Sigmoid colon (tissue), 4 donors: ENCODE results near the gene CELF1.

ENCODE experiments used
- EP300 ChIP-seq, 4 donors: sonication (generic); formaldehyde crosslinking; IDR thresholded peaks; one replicate each; pipeline ENCODE4 v1.6.1; 2017; ENCODE audit warnings: antibody characterized with exemption in 4 of 4
- POLR2A ChIP-seq, 2 donors: fragments of 450-650 bp; IDR thresholded peaks; one replicate each; pipeline ENCODE4 v1.6.1; 2016; ENCODE audit warnings: antibody characterized with exemption in 2 of 2, mild to moderate bottlenecking in 2 of 2, moderate library complexity in 2 of 2
- TF ChIP-seq, protein P1 (sequence below), 4 experiments: fragments of 450-650 bp in 3 of 4; fragments of 200-600 bp in 1 of 4; IDR thresholded peaks; one replicate each; pipeline ENCODE4 v1.5.1; 2016 to 2019; ENCODE audit warnings: antibody characterized with exemption in 4 of 4, mild to moderate bottlenecking in 3 of 4, moderate library complexity in 2 of 4

DNA sequence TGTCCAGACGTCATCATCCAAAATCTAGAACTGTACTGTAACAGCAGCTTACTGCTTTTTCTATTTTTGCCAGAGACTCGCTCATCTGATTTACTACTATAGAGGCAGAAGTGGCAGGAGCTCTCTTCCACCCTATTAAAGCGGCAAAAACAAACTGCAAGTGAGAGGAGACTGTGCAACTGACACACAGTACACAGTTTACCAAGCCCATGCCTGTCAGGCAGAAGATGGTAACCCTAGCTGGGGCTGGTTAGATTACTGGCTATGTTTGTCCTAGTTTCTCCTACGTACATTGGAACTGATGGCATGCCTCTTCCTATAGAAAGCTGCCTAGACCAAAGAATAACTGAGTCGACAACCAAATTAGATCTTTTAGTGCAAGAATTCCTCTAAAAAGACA is 51.8 kb downstream of the CELF1 start:
- TF ChIP-seq, protein P1, sequence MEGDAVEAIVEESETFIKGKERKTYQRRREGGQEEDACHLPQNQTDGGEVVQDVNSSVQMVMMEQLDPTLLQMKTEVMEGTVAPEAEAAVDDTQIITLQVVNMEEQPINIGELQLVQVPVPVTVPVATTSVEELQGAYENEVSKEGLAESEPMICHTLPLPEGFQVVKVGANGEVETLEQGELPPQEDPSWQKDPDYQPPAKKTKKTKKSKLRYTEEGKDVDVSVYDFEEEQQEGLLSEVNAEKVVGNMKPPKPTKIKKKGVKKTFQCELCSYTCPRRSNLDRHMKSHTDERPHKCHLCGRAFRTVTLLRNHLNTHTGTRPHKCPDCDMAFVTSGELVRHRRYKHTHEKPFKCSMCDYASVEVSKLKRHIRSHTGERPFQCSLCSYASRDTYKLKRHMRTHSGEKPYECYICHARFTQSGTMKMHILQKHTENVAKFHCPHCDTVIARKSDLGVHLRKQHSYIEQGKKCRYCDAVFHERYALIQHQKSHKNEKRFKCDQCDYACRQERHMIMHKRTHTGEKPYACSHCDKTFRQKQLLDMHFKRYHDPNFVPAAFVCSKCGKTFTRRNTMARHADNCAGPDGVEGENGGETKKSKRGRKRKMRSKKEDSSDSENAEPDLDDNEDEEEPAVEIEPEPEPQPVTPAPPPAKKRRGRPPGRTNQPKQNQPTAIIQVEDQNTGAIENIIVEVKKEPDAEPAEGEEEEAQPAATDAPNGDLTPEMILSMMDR (IDR thresholded peaks at IDR 0.05), result no peak
- TF ChIP-seq POLR2A (IDR thresholded peaks at IDR 0.05) (no peak), EP300 (IDR thresholded peaks at IDR 0.05) (no peak)
